Measurements from ENCODE around the gene TMBIM6. TPM values are rescaled to one million over a fixed set of nuclear protein-coding genes. Genes with fewer than 3 reads are reported as not detected.
"Not testable (repeated sequence)": the region's sequence is repeated elsewhere in the genome, so short reads cannot be mapped to it uniquely, and the experiment has no call there.

TMBIM6 gene
- total RNA-seq, 1 donor from 2014 or later, result 370 TPM

- Mint-ChIP-seq H3K36me3 (ENCODE audit: low read depth) (peaks cover 2% of the 10 kb centered on the region), H3K27ac (ENCODE audit: unreplicated experiment) (peak overlapping the region; percentile 89), H3K4me1 (peaks cover 40% of the 10 kb centered on the region), H3K27me3 (ENCODE audit: low read depth) (peaks cover 44% of the 10 kb centered on the region), H3K9me3 (peaks cover 4% of the 10 kb centered on the region), H3K4me3 (peak overlapping the region; percentile 92)
- peak; percentile 41 for DNase-seq (ENCODE audit: low read depth, low spot score)
- TF ChIP-seq CTCF (conservative IDR thresholded peaks at IDR 0.05), result no peak
Measured at GRCh38 chr12:49706351-49707127, 34.8 kb upstream of the TMBIM6 start.

GRCh38 chr12:49707128-49707811, 34.1 kb upstream of the TMBIM6 start, which contains the start of gene FMNL3:
Gene FMNL3, minus strand, starts transcription at chr12:49707405. Its CDS starts 225 bp downstream, at chr12:49707180.
- Mint-ChIP-seq H3K9me3 (peaks cover 4% of the 10 kb centered on the region), H3K27ac (ENCODE audit: unreplicated experiment) (peak within 1 kb of the TSS; percentile 89), H3K4me3 (peak within 1 kb of the TSS; percentile 92), H3K36me3 (ENCODE audit: low read depth) (peaks cover 2% of the 10 kb centered on the region), H3K4me1 (peaks cover 40% of the 10 kb centered on the region), H3K27me3 (ENCODE audit: low read depth) (peaks cover 50% of the 10 kb centered on the region)
- DNase-seq (ENCODE audit: low read depth, low spot score), result peak; percentile 99
- TF ChIP-seq CTCF (conservative IDR thresholded peaks at IDR 0.05), result peak; percentile 96

- Mint-ChIP-seq H3K9me3 (peaks cover 4% of the 10 kb centered on the region), H3K27me3 (ENCODE audit: low read depth) (peaks cover 53% of the 10 kb centered on the region), H3K4me3 (peak overlapping the region; percentile 75), H3K36me3 (ENCODE audit: low read depth) (peaks cover 2% of the 10 kb centered on the region), H3K4me1 (peaks cover 35% of the 10 kb centered on the region), H3K27ac (ENCODE audit: unreplicated experiment) (no peak overlapping the region)
- no peak for DNase-seq (ENCODE audit: low read depth, low spot score)
- no peak for TF ChIP-seq CTCF (conservative IDR thresholded peaks at IDR 0.05)
Measured at GRCh38 chr12:49707812-49708147, 33.6 kb upstream of the TMBIM6 start.

GRCh38 chr12:49708851-49709250, 32.5 kb upstream of the TMBIM6 start:
- Mint-ChIP-seq H3K27me3 (ENCODE audit: low read depth) (peaks cover 54% of the 10 kb centered on the region), H3K36me3 (ENCODE audit: low read depth) (peaks cover 2% of the 10 kb centered on the region), H3K4me1 (peaks cover 24% of the 10 kb centered on the region), H3K9me3 (peaks cover 4% of the 10 kb centered on the region), H3K4me3 (peak overlapping the region; percentile 13), H3K27ac (ENCODE audit: unreplicated experiment) (no peak overlapping the region)
- TF ChIP-seq CTCF (conservative IDR thresholded peaks at IDR 0.05), result no peak
- DNase-seq (ENCODE audit: low read depth, low spot score), result no peak

GRCh38 chr12:49713952-49714351, 27.4 kb upstream of the TMBIM6 start:
- not testable (repeated sequence) for H3K4me1 Mint-ChIP-seq; H3K9me3 Mint-ChIP-seq; H3K36me3 Mint-ChIP-seq (ENCODE audit: low read depth); H3K27ac Mint-ChIP-seq (ENCODE audit: unreplicated experiment); DNase-seq (ENCODE audit: low read depth, low spot score); H3K4me3 Mint-ChIP-seq
- peaks cover 57% of the 10 kb centered on the region for H3K27me3 Mint-ChIP-seq (ENCODE audit: low read depth)

- DNase-seq (ENCODE audit: low read depth, low spot score), result no peak
- Mint-ChIP-seq H3K27me3 (ENCODE audit: low read depth) (peaks cover 47% of the 10 kb centered on the region), H3K27ac (ENCODE audit: unreplicated experiment) (no peak overlapping the region), H3K4me3 (no peak overlapping the region), H3K4me1 (peaks cover 4% of the 10 kb centered on the region), H3K9me3 (no peaks in the 10 kb centered on the region), H3K36me3 (ENCODE audit: low read depth) (no peaks in the 10 kb centered on the region)
- no peak for TF ChIP-seq CTCF (conservative IDR thresholded peaks at IDR 0.05)
Measured at GRCh38 chr12:49716553-49716952, 24.8 kb upstream of the TMBIM6 start.

GRCh38 chr12:49717800-49718199, 23.6 kb upstream of the TMBIM6 start:
- H3K4me3 Mint-ChIP-seq, result not testable (repeated sequence)

More at GRCh38 chr12:49717800-49718199, 23.6 kb upstream of the TMBIM6 start:
- not testable (repeated sequence) for H3K27ac Mint-ChIP-seq (ENCODE audit: unreplicated experiment); H3K36me3 Mint-ChIP-seq (ENCODE audit: low read depth); DNase-seq (ENCODE audit: low read depth, low spot score); H3K4me1 Mint-ChIP-seq; H3K9me3 Mint-ChIP-seq
- peaks cover 39% of the 10 kb centered on the region for H3K27me3 Mint-ChIP-seq (ENCODE audit: low read depth)

Data from neural crest cell (in vitro differentiated cells).